C4-2B (cell line): ENCODE measurements around the gene RTP2.

ENCODE experiments used
- H3K27ac ChIP-seq: fragments of 450-650 bp; 2 replicates; pipeline ENCODE4 v1.5.1; 2017
- CTCF ChIP-seq: fragments of 450-650 bp; conservative IDR thresholded peaks from 2 replicates; pipeline ENCODE4 v1.5.1; 2017; ENCODE audit warnings: mild to moderate bottlenecking
- ZFX ChIP-seq: fragments of 450-650 bp; IDR thresholded peaks from 2 replicates; pipeline ENCODE4 v1.6.1; 2017

RTP2 gene

GRCh38 chr3:187737368-187738070 lies 35.2 kb upstream of the RTP2 start:
- TF ChIP-seq CTCF, result no peak
- TF ChIP-seq ZFX, result no peak
- H3K27ac ChIP-seq, result no peak overlapping the region

- TF ChIP-seq CTCF (no peak), ZFX (no peak)
- H3K27ac ChIP-seq, result no peak overlapping the region
Observed at GRCh38 chr3:187737006-187737367, 34.6 kb upstream of the RTP2 start.

GRCh38 chr3:187736418-187736871 lies 34.1 kb upstream of the RTP2 start:
- TF ChIP-seq ZFX (no peak), CTCF (no peak)

GRCh38 chr3:187735837-187736236 lies 33.5 kb upstream of the RTP2 start:
- no peak for TF ChIP-seq ZFX
- H3K27ac ChIP-seq, result no peak overlapping the region

More at GRCh38 chr3:187736418-187736871, 34.1 kb upstream of the RTP2 start:
- no peak overlapping the region for H3K27ac ChIP-seq

- TF ChIP-seq CTCF, result no peak
- TF ChIP-seq ZFX, result no peak
- H3K27ac ChIP-seq, result no peak overlapping the region
Observed at GRCh38 chr3:187735383-187735782, 33.0 kb upstream of the RTP2 start.

- no peak overlapping the region for H3K27ac ChIP-seq
- no peak for TF ChIP-seq CTCF
- no peak for TF ChIP-seq ZFX
Observed at GRCh38 chr3:187734841-187735240, 32.5 kb upstream of the RTP2 start.

GRCh38 chr3:187733371-187733770 lies 31.0 kb upstream of the RTP2 start:
- no peak for TF ChIP-seq CTCF
- no peak for TF ChIP-seq ZFX
- no peak overlapping the region for H3K27ac ChIP-seq

GRCh38 chr3:187729598-187729997 lies 27.2 kb upstream of the RTP2 start:
- TF ChIP-seq CTCF (no peak), ZFX (no peak)
- no peak overlapping the region for H3K27ac ChIP-seq
